ENCODE measurements around the gene DAP. TPM values are rescaled to one million over a fixed set of nuclear protein-coding genes. Genes with fewer than 3 reads are reported as not detected.

Gene DAP
- total and polyA plus RNA-seq, 2 donors (not counting 1 experiment from before 2014, with no cell fraction given), result 56.6 to 158 TPM

DNA sequence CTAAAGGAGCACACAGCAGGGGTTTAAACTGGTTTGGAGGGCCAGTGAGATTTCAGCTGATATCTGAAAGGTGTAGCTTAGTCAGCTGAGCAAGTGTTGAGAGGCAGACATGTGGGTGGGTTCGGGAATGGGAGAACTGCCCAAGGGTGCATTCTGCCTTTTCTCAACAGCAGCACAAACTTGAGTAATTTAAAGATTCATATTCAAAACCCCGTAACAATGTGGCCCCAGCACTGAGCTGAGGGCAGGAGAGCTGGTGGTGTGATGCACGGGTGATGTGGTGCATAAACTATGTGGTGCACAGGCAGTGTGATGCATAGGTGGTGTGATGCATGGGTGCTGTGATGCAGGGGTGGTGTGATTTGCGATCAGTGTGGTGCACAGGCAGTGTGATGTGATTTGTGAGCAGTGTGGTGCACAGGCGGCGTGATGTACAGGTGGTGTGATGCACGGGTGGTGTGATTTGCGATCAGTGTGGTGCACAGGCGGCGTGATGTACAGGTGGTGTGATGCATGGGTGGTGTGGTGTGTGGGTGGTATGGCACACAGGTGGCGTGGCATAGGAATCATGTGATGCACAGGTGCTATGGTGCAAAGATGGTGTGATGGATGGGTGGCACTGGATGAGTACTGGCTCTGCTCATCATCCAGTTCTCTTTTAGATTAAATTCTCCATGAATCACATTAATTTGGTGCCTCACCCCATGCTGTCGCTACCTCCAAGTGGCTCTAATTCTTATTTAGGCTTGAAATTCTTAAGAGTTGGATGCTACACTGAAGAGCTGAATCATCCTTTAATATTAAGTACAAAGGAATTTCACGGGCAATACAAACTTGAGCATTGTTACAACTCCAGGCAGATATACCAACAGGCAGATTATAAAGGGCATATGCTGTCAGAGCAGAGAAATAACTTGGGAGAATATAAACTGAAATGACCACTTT is 53.6 kb downstream of the DAP start:
- H4K20me1 ChIP-seq (ENCODE audit: control insufficient read depth, extremely low read depth, insufficient read depth, low read length), result no peaks in the 10 kb centered on the region
- no peak overlapping the region for H3K4me2 ChIP-seq (ENCODE audit: extremely low read depth, insufficient read depth, low read length)
- H3K27ac ChIP-seq (ENCODE audit: insufficient read depth, low read length), result no peak overlapping the region
- H3K4me1 ChIP-seq (ENCODE audit: control insufficient read depth, extremely low read depth, insufficient read depth, low read length), result peaks cover 23% of the 10 kb centered on the region
- peak in 1 of 2 donors; percentile 66 for DNase-seq (ENCODE audit: low read depth in 2 of 2)
- no peaks in the 10 kb centered on the region for H3K27me3 ChIP-seq (ENCODE audit: control insufficient read depth, insufficient read depth, low read length)
- no peak overlapping the region for H3K4me3 ChIP-seq (replicated peaks in 1 of 4; ENCODE audit: control extremely low read depth in 1 of 4, insufficient read depth in 1 of 4, low read depth in 3 of 4, low read length in 4 of 4)
- no peak overlapping the region for H3K9ac ChIP-seq (ENCODE audit: insufficient read depth, low read length)
- TF ChIP-seq, protein P1, sequence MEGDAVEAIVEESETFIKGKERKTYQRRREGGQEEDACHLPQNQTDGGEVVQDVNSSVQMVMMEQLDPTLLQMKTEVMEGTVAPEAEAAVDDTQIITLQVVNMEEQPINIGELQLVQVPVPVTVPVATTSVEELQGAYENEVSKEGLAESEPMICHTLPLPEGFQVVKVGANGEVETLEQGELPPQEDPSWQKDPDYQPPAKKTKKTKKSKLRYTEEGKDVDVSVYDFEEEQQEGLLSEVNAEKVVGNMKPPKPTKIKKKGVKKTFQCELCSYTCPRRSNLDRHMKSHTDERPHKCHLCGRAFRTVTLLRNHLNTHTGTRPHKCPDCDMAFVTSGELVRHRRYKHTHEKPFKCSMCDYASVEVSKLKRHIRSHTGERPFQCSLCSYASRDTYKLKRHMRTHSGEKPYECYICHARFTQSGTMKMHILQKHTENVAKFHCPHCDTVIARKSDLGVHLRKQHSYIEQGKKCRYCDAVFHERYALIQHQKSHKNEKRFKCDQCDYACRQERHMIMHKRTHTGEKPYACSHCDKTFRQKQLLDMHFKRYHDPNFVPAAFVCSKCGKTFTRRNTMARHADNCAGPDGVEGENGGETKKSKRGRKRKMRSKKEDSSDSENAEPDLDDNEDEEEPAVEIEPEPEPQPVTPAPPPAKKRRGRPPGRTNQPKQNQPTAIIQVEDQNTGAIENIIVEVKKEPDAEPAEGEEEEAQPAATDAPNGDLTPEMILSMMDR (conservative IDR thresholded peaks at IDR 0.05 in 1 of 2, IDR thresholded peaks at IDR 0.05 in 1 of 2; ENCODE audit: low read depth in 1 of 2, low read length in 2 of 2), result no peak
- no peak for TF ChIP-seq EZH2 (IDR thresholded peaks at IDR 0.05; ENCODE audit: low read length, missing control alignments)
- H3K36me3 ChIP-seq (ENCODE audit: control insufficient read depth, insufficient read depth, low read length), result peaks cover 2% of the 10 kb centered on the region
- no peak overlapping the region for H2AFZ ChIP-seq (ENCODE audit: low read length)
- no peaks in the 10 kb centered on the region for H3K9me3 ChIP-seq (ENCODE audit: control insufficient read depth, insufficient read depth, low read depth, low read length)
- H3K79me2 ChIP-seq (ENCODE audit: control insufficient read depth, insufficient read depth, low read length), result peaks cover 30% of the 10 kb centered on the region

DNA sequence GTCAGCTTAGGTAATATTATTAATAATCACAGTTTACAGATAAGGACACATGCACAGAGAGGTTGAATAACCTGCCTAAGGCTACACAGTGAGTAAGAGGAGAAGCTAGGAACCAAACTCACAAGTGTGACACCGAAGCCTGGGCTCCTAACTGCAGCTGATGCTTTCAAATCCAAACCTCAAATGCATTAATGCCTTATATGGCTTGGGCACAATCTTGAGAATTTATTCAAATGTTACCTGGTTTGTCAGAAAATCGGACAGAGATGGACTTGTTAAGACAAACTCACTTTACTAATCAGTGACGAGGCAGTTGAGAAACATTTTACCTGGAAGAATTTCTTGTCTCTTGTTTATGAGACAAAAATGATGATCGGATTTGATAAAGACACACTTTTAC is 54.7 kb downstream of the DAP start:
- H4K20me1 ChIP-seq (ENCODE audit: control insufficient read depth, extremely low read depth, insufficient read depth, low read length), result no peaks in the 10 kb centered on the region
- H3K9ac ChIP-seq (ENCODE audit: insufficient read depth, low read length), result no peak overlapping the region
- TF ChIP-seq, protein P1 (conservative IDR thresholded peaks at IDR 0.05 in 1 of 2, IDR thresholded peaks at IDR 0.05 in 1 of 2; ENCODE audit: low read depth in 1 of 2, low read length in 2 of 2), result no peak
- no peak for TF ChIP-seq EZH2 (IDR thresholded peaks at IDR 0.05; ENCODE audit: low read length, missing control alignments)
- no peak overlapping the region for H3K27ac ChIP-seq (ENCODE audit: insufficient read depth, low read length)
- no peak overlapping the region for H3K4me2 ChIP-seq (ENCODE audit: extremely low read depth, insufficient read depth, low read length)
- no peaks in the 10 kb centered on the region for H3K27me3 ChIP-seq (ENCODE audit: control insufficient read depth, insufficient read depth, low read length)
- H3K9me3 ChIP-seq (ENCODE audit: control insufficient read depth, insufficient read depth, low read depth, low read length), result no peaks in the 10 kb centered on the region
- H3K79me2 ChIP-seq (ENCODE audit: control insufficient read depth, insufficient read depth, low read length), result peaks cover 30% of the 10 kb centered on the region
- H3K4me1 ChIP-seq (ENCODE audit: control insufficient read depth, extremely low read depth, insufficient read depth, low read length), result peaks cover 29% of the 10 kb centered on the region
- peaks cover 2% of the 10 kb centered on the region for H3K36me3 ChIP-seq (ENCODE audit: control insufficient read depth, insufficient read depth, low read length)
- DNase-seq (ENCODE audit: low read depth in 2 of 2), result no peak
- H2AFZ ChIP-seq (ENCODE audit: low read length), result no peak overlapping the region
- H3K4me3 ChIP-seq (replicated peaks in 1 of 4; ENCODE audit: control extremely low read depth in 1 of 4, insufficient read depth in 1 of 4, low read depth in 3 of 4, low read length in 4 of 4), result no peak overlapping the region

DNA sequence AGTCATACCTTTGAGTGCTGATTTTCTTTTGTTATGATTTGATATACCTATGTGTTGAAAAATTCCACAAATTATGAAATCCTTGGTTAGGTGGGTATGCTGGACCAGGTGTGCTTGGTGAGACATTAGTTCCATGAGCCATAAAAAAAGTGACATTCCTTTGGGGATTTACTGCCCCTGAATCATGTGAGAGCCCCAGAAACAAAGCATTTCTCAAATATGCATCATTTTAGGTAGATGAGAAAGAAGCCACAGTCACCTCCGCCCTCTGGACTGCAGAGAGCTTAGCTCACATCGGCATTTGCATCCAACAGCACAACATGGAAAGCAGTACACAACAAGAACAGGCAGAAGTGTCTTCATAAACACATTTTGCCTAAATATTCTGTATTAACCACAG is 55.3 kb downstream of the DAP start:
- H3K36me3 ChIP-seq (ENCODE audit: control insufficient read depth, insufficient read depth, low read length), result peaks cover 2% of the 10 kb centered on the region
- H2AFZ ChIP-seq (ENCODE audit: low read length), result no peak overlapping the region
- H3K4me2 ChIP-seq (ENCODE audit: extremely low read depth, insufficient read depth, low read length), result no peak overlapping the region
- H3K27me3 ChIP-seq (ENCODE audit: control insufficient read depth, insufficient read depth, low read length), result no peaks in the 10 kb centered on the region
- no peaks in the 10 kb centered on the region for H4K20me1 ChIP-seq (ENCODE audit: control insufficient read depth, extremely low read depth, insufficient read depth, low read length)
- no peaks in the 10 kb centered on the region for H3K9me3 ChIP-seq (ENCODE audit: control insufficient read depth, insufficient read depth, low read depth, low read length)
- TF ChIP-seq, protein P1 (conservative IDR thresholded peaks at IDR 0.05 in 1 of 2, IDR thresholded peaks at IDR 0.05 in 1 of 2; ENCODE audit: low read depth in 1 of 2, low read length in 2 of 2), result no peak
- no peak for TF ChIP-seq EZH2 (IDR thresholded peaks at IDR 0.05; ENCODE audit: low read length, missing control alignments)
- DNase-seq (ENCODE audit: low read depth in 2 of 2), result peak in 1 of 2 donors; percentile 56
- peaks cover 29% of the 10 kb centered on the region for H3K4me1 ChIP-seq (ENCODE audit: control insufficient read depth, extremely low read depth, insufficient read depth, low read length)
- no peak overlapping the region for H3K27ac ChIP-seq (ENCODE audit: insufficient read depth, low read length)
- no peak overlapping the region for H3K4me3 ChIP-seq (replicated peaks in 1 of 4; ENCODE audit: control extremely low read depth in 1 of 4, insufficient read depth in 1 of 4, low read depth in 3 of 4, low read length in 4 of 4)
- peaks cover 31% of the 10 kb centered on the region for H3K79me2 ChIP-seq (ENCODE audit: control insufficient read depth, insufficient read depth, low read length)
- H3K9ac ChIP-seq (ENCODE audit: insufficient read depth, low read length), result no peak overlapping the region

Measured in fibroblast of lung (primary cell).